ENCODE data around the gene PCNA. TPM values are rescaled to one million over a fixed set of nuclear protein-coding genes. Genes with fewer than 3 reads are reported as not detected.

Gene PCNA
- total and polyA plus RNA-seq, 9 of the 15 experiments (the other 6 are each of a cell fraction or from before 2014, with no cell fraction given) = 213 to 390 (median 291) TPM

- no peak for DNase-seq (ENCODE audit: extremely low read depth in 1 of 4, low spot score in 3 of 4)
- H3K9me3 ChIP-seq (replicated peaks; ENCODE audit: control insufficient read depth, insufficient read depth, low read depth, low read length) = no peaks in the 10 kb centered on the region
Measured at GRCh38 chr20:5095454-5095853, 24.3 kb downstream of the PCNA start.

More at GRCh38 chr20:5095454-5095853, 24.3 kb downstream of the PCNA start:
- no peak overlapping the region for H3K9ac ChIP-seq (ENCODE audit: insufficient read depth in 1 of 2, low read depth in 2 of 2, low read length in 2 of 2)
- no peak overlapping the region for H3K4me2 ChIP-seq (ENCODE audit: insufficient read depth, low read length)
- H3K9me1 ChIP-seq (ENCODE audit: control insufficient read depth, insufficient read depth, low read length) = no peaks in the 10 kb centered on the region
- no peaks in the 10 kb centered on the region for H3K4me1 ChIP-seq (replicated peaks in 1 of 2; ENCODE audit: control insufficient read depth in 2 of 2, insufficient read depth in 2 of 2, low read length in 2 of 2)
- H2AFZ ChIP-seq (ENCODE audit: low read depth, low read length) = no peak overlapping the region
- no peaks in the 10 kb centered on the region for H4K20me1 ChIP-seq (replicated peaks; ENCODE audit: control insufficient read depth, insufficient read depth, low read length)
- POLR2A ChIA-PET = interaction anchor here (0.7 to 1.1 kb wide), 2 partner anchors 107 to 271 kb away, joined by 3 read pairs; no protein-coding TSS in a partner anchor
- in situ Hi-C loops (cut with MboI) = no loop called here
- CTCF ChIA-PET (ENCODE audit: low intra/inter-chr PET ratio) = no interaction called here
- peaks cover 39% of the 10 kb centered on the region; the same call in 2 of the 3 replicates for H3K36me3 ChIP-seq (ENCODE audit: control insufficient read depth, insufficient read depth, low read length)
- WGBS (ENCODE audit: insufficient coverage, low coverage, missing lambda C conversion rate) = 87% methylated on average over 3 of the region's 3 CpGs
- FAIRE-seq = no peak
- no peak for TF ChIP-seq ZBTB5 (IDR thresholded peaks at IDR 0.05)
- TF ChIP-seq, protein P1, sequence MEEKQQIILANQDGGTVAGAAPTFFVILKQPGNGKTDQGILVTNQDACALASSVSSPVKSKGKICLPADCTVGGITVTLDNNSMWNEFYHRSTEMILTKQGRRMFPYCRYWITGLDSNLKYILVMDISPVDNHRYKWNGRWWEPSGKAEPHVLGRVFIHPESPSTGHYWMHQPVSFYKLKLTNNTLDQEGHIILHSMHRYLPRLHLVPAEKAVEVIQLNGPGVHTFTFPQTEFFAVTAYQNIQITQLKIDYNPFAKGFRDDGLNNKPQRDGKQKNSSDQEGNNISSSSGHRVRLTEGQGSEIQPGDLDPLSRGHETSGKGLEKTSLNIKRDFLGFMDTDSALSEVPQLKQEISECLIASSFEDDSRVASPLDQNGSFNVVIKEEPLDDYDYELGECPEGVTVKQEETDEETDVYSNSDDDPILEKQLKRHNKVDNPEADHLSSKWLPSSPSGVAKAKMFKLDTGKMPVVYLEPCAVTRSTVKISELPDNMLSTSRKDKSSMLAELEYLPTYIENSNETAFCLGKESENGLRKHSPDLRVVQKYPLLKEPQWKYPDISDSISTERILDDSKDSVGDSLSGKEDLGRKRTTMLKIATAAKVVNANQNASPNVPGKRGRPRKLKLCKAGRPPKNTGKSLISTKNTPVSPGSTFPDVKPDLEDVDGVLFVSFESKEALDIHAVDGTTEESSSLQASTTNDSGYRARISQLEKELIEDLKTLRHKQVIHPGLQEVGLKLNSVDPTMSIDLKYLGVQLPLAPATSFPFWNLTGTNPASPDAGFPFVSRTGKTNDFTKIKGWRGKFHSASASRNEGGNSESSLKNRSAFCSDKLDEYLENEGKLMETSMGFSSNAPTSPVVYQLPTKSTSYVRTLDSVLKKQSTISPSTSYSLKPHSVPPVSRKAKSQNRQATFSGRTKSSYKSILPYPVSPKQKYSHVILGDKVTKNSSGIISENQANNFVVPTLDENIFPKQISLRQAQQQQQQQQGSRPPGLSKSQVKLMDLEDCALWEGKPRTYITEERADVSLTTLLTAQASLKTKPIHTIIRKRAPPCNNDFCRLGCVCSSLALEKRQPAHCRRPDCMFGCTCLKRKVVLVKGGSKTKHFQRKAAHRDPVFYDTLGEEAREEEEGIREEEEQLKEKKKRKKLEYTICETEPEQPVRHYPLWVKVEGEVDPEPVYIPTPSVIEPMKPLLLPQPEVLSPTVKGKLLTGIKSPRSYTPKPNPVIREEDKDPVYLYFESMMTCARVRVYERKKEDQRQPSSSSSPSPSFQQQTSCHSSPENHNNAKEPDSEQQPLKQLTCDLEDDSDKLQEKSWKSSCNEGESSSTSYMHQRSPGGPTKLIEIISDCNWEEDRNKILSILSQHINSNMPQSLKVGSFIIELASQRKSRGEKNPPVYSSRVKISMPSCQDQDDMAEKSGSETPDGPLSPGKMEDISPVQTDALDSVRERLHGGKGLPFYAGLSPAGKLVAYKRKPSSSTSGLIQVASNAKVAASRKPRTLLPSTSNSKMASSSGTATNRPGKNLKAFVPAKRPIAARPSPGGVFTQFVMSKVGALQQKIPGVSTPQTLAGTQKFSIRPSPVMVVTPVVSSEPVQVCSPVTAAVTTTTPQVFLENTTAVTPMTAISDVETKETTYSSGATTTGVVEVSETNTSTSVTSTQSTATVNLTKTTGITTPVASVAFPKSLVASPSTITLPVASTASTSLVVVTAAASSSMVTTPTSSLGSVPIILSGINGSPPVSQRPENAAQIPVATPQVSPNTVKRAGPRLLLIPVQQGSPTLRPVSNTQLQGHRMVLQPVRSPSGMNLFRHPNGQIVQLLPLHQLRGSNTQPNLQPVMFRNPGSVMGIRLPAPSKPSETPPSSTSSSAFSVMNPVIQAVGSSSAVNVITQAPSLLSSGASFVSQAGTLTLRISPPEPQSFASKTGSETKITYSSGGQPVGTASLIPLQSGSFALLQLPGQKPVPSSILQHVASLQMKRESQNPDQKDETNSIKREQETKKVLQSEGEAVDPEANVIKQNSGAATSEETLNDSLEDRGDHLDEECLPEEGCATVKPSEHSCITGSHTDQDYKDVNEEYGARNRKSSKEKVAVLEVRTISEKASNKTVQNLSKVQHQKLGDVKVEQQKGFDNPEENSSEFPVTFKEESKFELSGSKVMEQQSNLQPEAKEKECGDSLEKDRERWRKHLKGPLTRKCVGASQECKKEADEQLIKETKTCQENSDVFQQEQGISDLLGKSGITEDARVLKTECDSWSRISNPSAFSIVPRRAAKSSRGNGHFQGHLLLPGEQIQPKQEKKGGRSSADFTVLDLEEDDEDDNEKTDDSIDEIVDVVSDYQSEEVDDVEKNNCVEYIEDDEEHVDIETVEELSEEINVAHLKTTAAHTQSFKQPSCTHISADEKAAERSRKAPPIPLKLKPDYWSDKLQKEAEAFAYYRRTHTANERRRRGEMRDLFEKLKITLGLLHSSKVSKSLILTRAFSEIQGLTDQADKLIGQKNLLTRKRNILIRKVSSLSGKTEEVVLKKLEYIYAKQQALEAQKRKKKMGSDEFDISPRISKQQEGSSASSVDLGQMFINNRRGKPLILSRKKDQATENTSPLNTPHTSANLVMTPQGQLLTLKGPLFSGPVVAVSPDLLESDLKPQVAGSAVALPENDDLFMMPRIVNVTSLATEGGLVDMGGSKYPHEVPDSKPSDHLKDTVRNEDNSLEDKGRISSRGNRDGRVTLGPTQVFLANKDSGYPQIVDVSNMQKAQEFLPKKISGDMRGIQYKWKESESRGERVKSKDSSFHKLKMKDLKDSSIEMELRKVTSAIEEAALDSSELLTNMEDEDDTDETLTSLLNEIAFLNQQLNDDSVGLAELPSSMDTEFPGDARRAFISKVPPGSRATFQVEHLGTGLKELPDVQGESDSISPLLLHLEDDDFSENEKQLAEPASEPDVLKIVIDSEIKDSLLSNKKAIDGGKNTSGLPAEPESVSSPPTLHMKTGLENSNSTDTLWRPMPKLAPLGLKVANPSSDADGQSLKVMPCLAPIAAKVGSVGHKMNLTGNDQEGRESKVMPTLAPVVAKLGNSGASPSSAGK (IDR thresholded peaks at IDR 0.05) = no peak
- no peak for TF ChIP-seq BHLHE40 (IDR thresholded peaks at IDR 0.05; ENCODE audit: low read length)
- no peak for TF ChIP-seq FOXM1 (IDR thresholded peaks at IDR 0.05; ENCODE audit: low read depth)
- no peak for TF ChIP-seq FOXM1 (CRISPR knock-in tag; IDR thresholded peaks at IDR 0.05; ENCODE audit: low read depth)
- no peaks in the 10 kb centered on the region for H3K27me3 ChIP-seq (ENCODE audit: control insufficient read depth in 2 of 2, insufficient read depth in 2 of 2, low read length in 2 of 2)
- no peak overlapping the region for H3K27ac ChIP-seq (ENCODE audit: extremely low read depth, low read depth, low read length)
- ATAC-seq = no peak
- no peaks in the 10 kb centered on the region for H3K79me2 ChIP-seq (ENCODE audit: control insufficient read depth, insufficient read depth, low read length)
- BruUV-seq (replicated peaks) = no TSS peak
- intact Hi-C loops (cut with micrococcal nuclease) = no loop called here
- H3K4me3 ChIP-seq = no peak overlapping the region

Data from K562 (cell line).